Mononuclear cell (primary cell): ENCODE results near the gene SLC5A12. TPM values are rescaled to one million over a fixed set of nuclear protein-coding genes. Genes with fewer than 3 reads are reported as not detected.
"Not testable (repeated sequence)": the region's sequence is repeated elsewhere in the genome, so short reads cannot be mapped to it uniquely, and the experiment has no call there.

Source experiments
- H3K27me3 ChIP-seq: 2 replicates; pipeline ENCODE4 v1.6.0; 2011; ENCODE audit warnings: low read length, control low read depth; ENCODE audit not compliant: insufficient read depth
- H3K4me1 ChIP-seq: 2 replicates; pipeline ENCODE4 v1.5.1; 2011; ENCODE audit warnings: mild to moderate bottlenecking, low read length, control low read depth; ENCODE audit not compliant: insufficient read depth
- H3K4me3 ChIP-seq: 2 replicates; pipeline ENCODE4 v1.5.1; 2011; ENCODE audit warnings: mild to moderate bottlenecking, low read length, moderate library complexity
- H3K9me3 ChIP-seq: 2 replicates; pipeline ENCODE4 v1.5.1; 2011; ENCODE audit warnings: low read depth, mild to moderate bottlenecking, control low read depth, low read length
- total RNA-seq: library from RNA; depleted of rRNA; stranded (reverse); fragments of >200 nt; gene quantifications from one replicate; pipeline ENCODE4 v1.2.3, GENCODE V29; 2012

Gene SLC5A12
- total RNA-seq, 1 donor: not detected

DNA sequence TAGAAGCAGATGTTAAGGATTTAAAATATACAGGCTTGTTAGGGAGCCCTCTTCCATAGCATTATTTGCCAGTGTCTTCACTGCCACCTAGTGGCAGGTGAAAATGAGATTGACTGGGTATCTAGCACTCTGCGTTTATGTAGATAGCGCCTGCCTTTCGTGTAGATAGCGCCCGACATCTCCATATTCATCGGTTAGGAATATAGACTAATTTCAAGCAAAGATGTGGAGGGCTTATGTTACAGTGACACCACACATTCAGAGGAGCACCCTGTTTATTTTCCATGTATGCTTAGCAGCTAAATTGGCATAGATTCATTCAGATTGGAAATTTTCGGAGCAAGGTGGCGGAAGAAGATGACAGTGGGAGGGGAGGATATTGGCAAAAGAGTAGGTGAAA lies 72.0 kb downstream of the SLC5A12 start:
- no peaks in the 10 kb centered on the region for H3K9me3 ChIP-seq
- H3K4me3 ChIP-seq: no peak overlapping the region
- H3K4me1 ChIP-seq: no peaks in the 10 kb centered on the region
- H3K27me3 ChIP-seq: peaks cover 3% of the 10 kb centered on the region

- not testable (repeated sequence) for H3K4me1 ChIP-seq, H3K4me3 ChIP-seq, H3K27me3 ChIP-seq, H3K9me3 ChIP-seq
Measured at GRCh38 chr11:26643314-26643713, 78.5 kb downstream of the SLC5A12 start.

- Histone ChIP-seq H3K27me3 (no peaks in the 10 kb centered on the region), H3K4me1 (no peaks in the 10 kb centered on the region), H3K4me3 (no peak overlapping the region), H3K9me3 (no peaks in the 10 kb centered on the region)
Measured at GRCh38 chr11:26632691-26633159, 89.1 kb downstream of the SLC5A12 start.

GRCh38 chr11:26626346-26626745 lies 95.5 kb downstream of the SLC5A12 start:
- no peaks in the 10 kb centered on the region for H3K9me3 ChIP-seq
- no peaks in the 10 kb centered on the region for H3K27me3 ChIP-seq
- no peaks in the 10 kb centered on the region for H3K4me1 ChIP-seq
- H3K4me3 ChIP-seq: no peak overlapping the region

- no peak overlapping the region for H3K4me3 ChIP-seq
- H3K9me3 ChIP-seq: no peaks in the 10 kb centered on the region
- H3K4me1 ChIP-seq: no peaks in the 10 kb centered on the region
- no peaks in the 10 kb centered on the region for H3K27me3 ChIP-seq
Measured at GRCh38 chr11:26623076-26623659, 98.7 kb downstream of the SLC5A12 start.

DNA sequence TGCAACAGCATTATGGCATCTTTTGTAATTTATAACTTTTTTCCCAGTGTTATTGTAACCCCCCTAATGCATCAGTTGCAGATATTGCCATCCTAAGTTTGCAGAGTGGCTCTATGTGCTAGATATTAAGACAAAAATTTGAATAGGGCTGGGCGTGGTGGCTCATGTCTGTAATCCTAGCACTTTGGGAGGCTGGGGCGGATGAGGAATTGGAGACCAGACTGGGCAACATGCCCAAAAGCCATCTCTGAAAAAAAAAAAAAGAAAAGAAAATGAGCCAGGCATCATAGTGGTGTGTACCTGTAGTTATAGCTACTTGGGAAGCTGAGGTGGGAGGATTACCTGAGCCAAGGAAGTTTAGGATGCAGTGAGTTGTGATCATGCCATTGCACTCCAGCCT lies 99.7 kb downstream of the SLC5A12 start:
- H3K27me3 ChIP-seq: no peaks in the 10 kb centered on the region
- no peaks in the 10 kb centered on the region for H3K4me1 ChIP-seq
- no peaks in the 10 kb centered on the region for H3K9me3 ChIP-seq
- no peak overlapping the region for H3K4me3 ChIP-seq

GRCh38 chr11:26621132-26621531 lies 100.7 kb downstream of the SLC5A12 start:
- no peak overlapping the region for H3K4me3 ChIP-seq
- H3K27me3 ChIP-seq: no peaks in the 10 kb centered on the region
- H3K4me1 ChIP-seq: no peaks in the 10 kb centered on the region
- no peaks in the 10 kb centered on the region for H3K9me3 ChIP-seq

DNA sequence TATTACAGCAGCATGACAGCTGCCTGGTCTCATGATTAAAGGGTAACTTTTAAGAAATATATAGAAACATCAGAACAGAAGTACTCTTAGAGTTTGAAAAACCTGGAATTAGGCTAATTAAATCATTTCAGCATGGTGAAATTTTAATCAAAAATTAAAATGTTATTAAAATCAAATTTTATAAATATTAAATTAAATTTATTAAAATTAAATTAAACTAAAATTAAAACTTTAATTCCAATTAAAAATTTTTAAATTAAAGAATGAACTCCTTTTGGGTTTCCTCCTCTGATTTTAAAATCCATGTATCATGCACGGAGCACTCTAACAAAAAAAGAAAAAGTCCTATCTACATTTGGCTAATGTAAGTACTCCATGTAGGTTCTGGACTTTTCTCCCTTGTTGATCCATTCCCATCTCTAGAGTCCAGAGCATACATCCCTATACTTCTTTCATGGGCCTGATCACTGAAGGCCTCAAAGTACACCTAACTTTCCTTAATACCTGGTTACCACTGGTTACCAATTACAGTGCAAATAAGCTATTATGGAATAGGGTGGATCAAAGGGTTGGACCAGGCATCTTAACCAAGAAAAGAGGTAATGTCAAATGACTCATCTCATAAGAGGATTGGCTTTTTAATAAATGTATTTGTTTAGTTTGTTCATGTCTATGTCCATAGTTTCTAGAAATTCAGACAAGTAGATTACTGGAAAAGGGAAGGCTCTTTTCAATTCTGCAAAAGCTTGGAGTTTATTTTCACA lies 101.4 kb downstream of the SLC5A12 start:
- H3K4me3 ChIP-seq: no peak overlapping the region
- no peaks in the 10 kb centered on the region for H3K4me1 ChIP-seq
- no peaks in the 10 kb centered on the region for H3K27me3 ChIP-seq
- no peaks in the 10 kb centered on the region for H3K9me3 ChIP-seq

DNA sequence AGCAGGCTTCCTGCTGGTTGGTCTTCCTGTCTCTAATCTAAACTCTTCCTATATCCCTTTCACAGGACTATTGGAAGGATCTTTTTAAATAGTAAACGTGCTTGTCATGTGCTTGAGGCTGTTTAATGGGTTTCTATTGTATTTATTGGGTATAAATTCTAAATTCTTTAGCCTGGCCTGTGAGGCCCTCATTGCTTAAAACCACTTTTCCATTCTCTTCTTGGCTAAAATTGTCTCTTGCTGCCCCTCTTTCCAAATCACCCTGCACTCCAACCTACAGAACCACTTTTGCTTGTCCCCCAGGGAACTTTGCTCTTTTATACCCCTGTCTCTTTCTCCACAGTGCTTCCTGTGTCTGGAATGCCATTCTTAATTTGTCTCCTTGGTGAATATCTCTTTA lies 103.4 kb downstream of the SLC5A12 start:
- no peaks in the 10 kb centered on the region for H3K4me1 ChIP-seq
- no peaks in the 10 kb centered on the region for H3K9me3 ChIP-seq
- H3K27me3 ChIP-seq: no peaks in the 10 kb centered on the region
- no peak overlapping the region for H3K4me3 ChIP-seq

Other genes with a start within 250 kb of the SLC5A12 start
- gene MUC15, start 149.8 kb downstream of the SLC5A12 start, total RNA-seq: not detected